Ascending aorta (tissue), 2 donors: ENCODE data around the gene ZNF726. TPM values are rescaled to one million over a fixed set of nuclear protein-coding genes. Genes with fewer than 3 reads are reported as not detected.

ENCODE experiments used
- DNase-seq, 2 donors: peaks; one replicate each; pipeline ENCODE4 v3.0.0-alpha.2; 2019; ENCODE audit warnings: low spot score in 2 of 2
- H3K27ac ChIP-seq, 2 donors: fragments of 200-600 bp; sonication (generic); one replicate each; pipeline ENCODE4 v1.5.1; 2016 to 2017; ENCODE audit warnings: mild to moderate bottlenecking in 1 of 2
- H3K27me3 ChIP-seq: fragments of 200-600 bp; sonication (generic); one replicate; pipeline ENCODE4 v1.5.1; 2017
- H3K36me3 ChIP-seq, 2 donors: fragments of 200-600 bp; sonication (generic); one replicate each; pipeline ENCODE4 v1.5.1; 2016
- H3K4me1 ChIP-seq, 2 donors: fragments of 200-600 bp; sonication (generic); one replicate each; pipeline ENCODE4 v1.5.1; 2016 to 2017; ENCODE audit warnings: mild to moderate bottlenecking in 1 of 2
- H3K4me3 ChIP-seq, 2 donors: fragments of 200-600 bp; sonication (generic); one replicate each; pipeline ENCODE4 v1.5.1; 2016 to 2017; ENCODE audit warnings: mild to moderate bottlenecking in 1 of 2
- H3K9me3 ChIP-seq, 2 donors: fragments of 200-600 bp; sonication (generic); one replicate each; pipeline ENCODE4 v1.5.1; 2016
- intact Hi-C: fragments of 100-400 bp; cut with DNase I; formaldehyde crosslinking; loops from one replicate; pipeline ENCODE4 v1.15.1; 2023
- total RNA-seq: library from RNA; depleted of rRNA; stranded (reverse); fragments of >200 nt; gene quantifications from one replicate; pipeline ENCODE4 v1.1.0, GENCODE V29; 2016
- TF ChIP-seq, protein P1 (sequence below), 3 experiments: fragments of 200-600 bp in 2 of 3; fragments of 450-650 bp in 1 of 3; sonication (generic) in 2 of 3; IDR thresholded peaks; one replicate each; pipeline ENCODE4 v1.5.1; 2016 to 2019; ENCODE audit warnings: antibody characterized with exemption in 3 of 3, mild to moderate bottlenecking in 1 of 3, moderate library complexity in 1 of 3

The ZNF726 gene
- total RNA-seq, 1 donor from 2014 or later = not detected

DNA sequence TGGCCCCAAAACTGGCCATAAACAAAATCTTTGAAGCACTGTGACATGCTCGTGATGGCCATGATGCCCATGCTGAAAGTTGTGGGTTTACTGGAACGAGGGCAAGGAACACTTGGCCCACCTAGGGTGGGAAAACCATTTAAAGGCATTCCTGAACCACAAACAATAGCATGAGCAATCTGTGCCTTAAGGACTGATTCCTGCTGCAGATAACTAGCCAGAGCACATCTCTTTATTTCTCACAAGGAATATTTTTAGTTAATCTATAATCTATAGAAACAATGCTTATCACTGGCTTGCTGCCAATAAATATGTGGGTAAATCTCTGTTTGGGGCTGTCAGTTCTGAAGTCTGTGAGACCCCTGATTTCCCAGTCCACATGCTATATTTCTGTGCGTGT, 10.3 kb upstream of the ZNF726 start:
- Histone ChIP-seq H3K4me3 (no peak overlapping the region), H3K36me3 (no peaks in the 10 kb centered on the region), H3K27ac (no peak overlapping the region), H3K4me1 (no peaks in the 10 kb centered on the region), H3K9me3 (peaks cover 0 to 14% of the 10 kb centered on the region in 2 donors), H3K27me3 (no peaks in the 10 kb centered on the region)
- DNase-seq = no peak
- TF ChIP-seq, protein P1, sequence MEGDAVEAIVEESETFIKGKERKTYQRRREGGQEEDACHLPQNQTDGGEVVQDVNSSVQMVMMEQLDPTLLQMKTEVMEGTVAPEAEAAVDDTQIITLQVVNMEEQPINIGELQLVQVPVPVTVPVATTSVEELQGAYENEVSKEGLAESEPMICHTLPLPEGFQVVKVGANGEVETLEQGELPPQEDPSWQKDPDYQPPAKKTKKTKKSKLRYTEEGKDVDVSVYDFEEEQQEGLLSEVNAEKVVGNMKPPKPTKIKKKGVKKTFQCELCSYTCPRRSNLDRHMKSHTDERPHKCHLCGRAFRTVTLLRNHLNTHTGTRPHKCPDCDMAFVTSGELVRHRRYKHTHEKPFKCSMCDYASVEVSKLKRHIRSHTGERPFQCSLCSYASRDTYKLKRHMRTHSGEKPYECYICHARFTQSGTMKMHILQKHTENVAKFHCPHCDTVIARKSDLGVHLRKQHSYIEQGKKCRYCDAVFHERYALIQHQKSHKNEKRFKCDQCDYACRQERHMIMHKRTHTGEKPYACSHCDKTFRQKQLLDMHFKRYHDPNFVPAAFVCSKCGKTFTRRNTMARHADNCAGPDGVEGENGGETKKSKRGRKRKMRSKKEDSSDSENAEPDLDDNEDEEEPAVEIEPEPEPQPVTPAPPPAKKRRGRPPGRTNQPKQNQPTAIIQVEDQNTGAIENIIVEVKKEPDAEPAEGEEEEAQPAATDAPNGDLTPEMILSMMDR (IDR thresholded peaks at IDR 0.05) = no peak
- intact Hi-C loops = no loop called here

DNA sequence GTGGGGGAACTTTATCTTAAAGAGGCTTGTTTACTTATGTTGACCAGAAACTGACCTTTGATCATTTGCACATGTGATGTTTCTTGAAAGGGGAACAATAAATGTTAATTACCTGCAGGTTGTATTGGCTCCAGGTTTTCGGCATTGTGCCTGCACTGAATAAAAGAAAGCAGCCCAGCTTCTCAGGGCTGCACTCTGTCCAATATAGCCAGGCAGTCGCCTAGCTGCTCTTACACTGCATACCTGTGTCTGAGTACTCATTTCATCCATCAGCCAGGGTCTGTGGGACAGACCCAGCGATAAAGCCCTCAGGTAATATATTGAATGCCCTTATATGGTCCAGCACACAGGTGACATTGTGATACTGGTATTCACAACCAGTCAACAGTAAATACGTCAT, 8.9 kb upstream of the ZNF726 start:
- H3K4me1 ChIP-seq = no peaks in the 10 kb centered on the region
- peaks cover 0 to 14% of the 10 kb centered on the region in 2 donors for H3K9me3 ChIP-seq
- no peak for DNase-seq
- TF ChIP-seq, protein P1 (IDR thresholded peaks at IDR 0.05) = no peak
- intact Hi-C loops = no loop called here
- H3K27ac ChIP-seq = no peak overlapping the region
- H3K36me3 ChIP-seq = no peaks in the 10 kb centered on the region
- no peaks in the 10 kb centered on the region for H3K27me3 ChIP-seq
- no peak overlapping the region for H3K4me3 ChIP-seq

DNA sequence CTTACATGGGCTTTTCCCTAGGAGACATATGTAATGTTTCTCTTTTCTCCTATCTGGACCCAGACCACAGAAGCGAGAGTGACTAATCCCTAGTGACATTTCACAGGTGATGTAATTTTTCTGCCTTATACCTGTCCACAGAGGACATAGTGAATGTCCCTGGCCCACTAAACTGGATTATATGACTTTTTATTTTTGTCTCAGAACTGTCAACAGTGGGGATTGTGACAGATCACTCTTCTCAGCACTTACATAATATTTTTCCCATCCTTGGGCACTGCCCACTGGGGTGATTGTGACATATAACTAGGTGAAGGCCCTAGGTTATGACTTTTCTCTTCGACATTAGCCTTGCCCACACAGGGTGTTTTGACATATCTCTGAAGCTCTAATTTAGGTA, 7.9 kb upstream of the ZNF726 start:
- Histone ChIP-seq H3K4me3 (no peak overlapping the region), H3K9me3 (peaks cover 0 to 14% of the 10 kb centered on the region in 2 donors), H3K27me3 (no peaks in the 10 kb centered on the region), H3K36me3 (no peaks in the 10 kb centered on the region), H3K4me1 (no peaks in the 10 kb centered on the region), H3K27ac (no peak overlapping the region)
- no peak for DNase-seq
- intact Hi-C loops = no loop called here
- TF ChIP-seq, protein P1 (IDR thresholded peaks at IDR 0.05) = no peak

GRCh38 chr19:23908165-23908564, 6.5 kb upstream of the ZNF726 start:
- no peak for DNase-seq
- Histone ChIP-seq H3K27me3 (no peaks in the 10 kb centered on the region), H3K9me3 (peaks cover 0 to 14% of the 10 kb centered on the region in 2 donors), H3K4me3 (no peak overlapping the region), H3K36me3 (no peaks in the 10 kb centered on the region), H3K27ac (no peak overlapping the region), H3K4me1 (no peaks in the 10 kb centered on the region)
- TF ChIP-seq, protein P1 (IDR thresholded peaks at IDR 0.05) = no peak
- intact Hi-C loops = no loop called here

DNA sequence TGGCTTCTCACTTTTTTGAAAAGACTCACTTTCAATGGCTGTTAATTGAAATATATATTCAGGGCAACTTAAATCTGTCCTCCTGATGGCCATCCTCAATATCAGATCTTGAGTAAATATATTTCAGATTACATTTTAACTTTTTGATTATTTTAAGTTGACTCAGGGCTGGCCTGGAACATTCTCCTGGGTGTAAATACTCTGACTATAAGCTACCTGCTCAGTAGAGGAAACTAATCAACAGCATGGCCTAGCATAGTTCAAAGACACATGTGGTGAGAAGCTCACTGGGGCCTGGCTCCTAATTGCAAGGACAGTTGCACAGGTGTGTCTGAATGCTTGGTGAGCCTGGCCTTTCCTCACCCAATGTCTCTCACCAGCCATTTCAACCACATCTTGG, 5.5 kb upstream of the ZNF726 start:
- Histone ChIP-seq H3K27me3 (no peaks in the 10 kb centered on the region), H3K36me3 (no peaks in the 10 kb centered on the region), H3K27ac (no peak overlapping the region), H3K4me1 (no peaks in the 10 kb centered on the region), H3K9me3 (peaks cover 0 to 13% of the 10 kb centered on the region in 2 donors), H3K4me3 (no peak overlapping the region)
- intact Hi-C loops = no loop called here
- TF ChIP-seq, protein P1 (IDR thresholded peaks at IDR 0.05) = no peak
- no peak for DNase-seq

- TF ChIP-seq, protein P1 (IDR thresholded peaks at IDR 0.05) = no peak
Observed at GRCh38 chr19:23913931-23914330, 755 bp upstream of the ZNF726 start.

More at GRCh38 chr19:23913931-23914330, 755 bp upstream of the ZNF726 start:
- Histone ChIP-seq H3K36me3 (no peaks in the 10 kb centered on the region), H3K27ac (no peak overlapping the region), H3K27me3 (no peaks in the 10 kb centered on the region), H3K9me3 (no peaks in the 10 kb centered on the region), H3K4me3 (peak overlapping the region; percentile 62 to 71), H3K4me1 (no peaks in the 10 kb centered on the region)
- intact Hi-C loops = no loop called here
- DNase-seq = no peak
